Measurements from ENCODE around the gene CLCN7. TPM values are rescaled to one million over a fixed set of nuclear protein-coding genes. Genes with fewer than 3 reads are reported as not detected.

The CLCN7 gene
- total and polyA plus RNA-seq, 2 of the 4 experiments (the other 2 are of a cell fraction): 10.8 to 45.2 TPM

DNA sequence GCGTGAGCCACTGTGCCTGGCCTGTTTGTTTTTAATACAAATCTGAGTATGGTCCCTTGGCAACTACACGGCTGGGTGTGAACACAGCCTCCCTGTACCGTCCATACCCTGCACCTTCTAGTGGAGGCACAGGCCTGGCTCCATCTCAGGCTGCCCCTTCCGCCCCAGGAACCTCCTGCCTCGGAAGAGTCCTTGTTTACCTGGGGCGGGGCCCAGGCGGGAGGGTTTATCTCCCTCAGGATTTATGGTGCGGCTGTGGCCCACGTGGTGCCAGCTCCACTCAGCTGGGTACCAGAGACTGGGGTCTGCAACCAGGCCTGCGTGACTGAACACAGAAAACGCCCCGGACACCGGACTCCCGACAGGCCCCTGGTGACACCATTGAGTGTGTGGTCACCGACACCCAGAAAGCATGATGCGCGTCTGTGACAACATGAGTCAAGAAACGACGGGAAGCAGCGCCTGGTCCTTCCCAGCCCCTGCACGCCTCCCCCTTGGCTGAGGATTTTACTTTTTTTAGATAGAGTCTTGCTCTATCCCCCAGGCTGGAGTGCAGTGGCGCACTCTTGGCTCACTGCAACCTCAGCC lies 79.3 kb downstream of the CLCN7 start:
- no peaks in the 10 kb centered on the region for H3K27me3 ChIP-seq (ENCODE audit: control insufficient read depth, insufficient read depth, low read length)
- H3K14ac ChIP-seq (replicated peaks; ENCODE audit: low read depth, low read length): no peak overlapping the region
- intact Hi-C loops (cut with micrococcal nuclease) (no loop called here), in situ Hi-C loops (cut with MboI; ENCODE audit: low sequenced_read_pairs) (no loop called here), dilution Hi-C loops (cut with HindIII; ENCODE audit: low sequenced_read_pairs, unreplicated experiment) (no loop called here)
- TF ChIP-seq FOS (IDR thresholded peaks at IDR 0.05; ENCODE audit: low read depth, low read length): no peak
- no peak for TF ChIP-seq SMC3 (IDR thresholded peaks at IDR 0.05; ENCODE audit: low read depth, low read length)
- TF ChIP-seq BHLHE40 (IDR thresholded peaks at IDR 0.05; ENCODE audit: low read depth, low read length): no peak
- TF ChIP-seq RAD21 (IDR thresholded peaks at IDR 0.05; ENCODE audit: low read length): no peak
- TF ChIP-seq, protein P1, sequence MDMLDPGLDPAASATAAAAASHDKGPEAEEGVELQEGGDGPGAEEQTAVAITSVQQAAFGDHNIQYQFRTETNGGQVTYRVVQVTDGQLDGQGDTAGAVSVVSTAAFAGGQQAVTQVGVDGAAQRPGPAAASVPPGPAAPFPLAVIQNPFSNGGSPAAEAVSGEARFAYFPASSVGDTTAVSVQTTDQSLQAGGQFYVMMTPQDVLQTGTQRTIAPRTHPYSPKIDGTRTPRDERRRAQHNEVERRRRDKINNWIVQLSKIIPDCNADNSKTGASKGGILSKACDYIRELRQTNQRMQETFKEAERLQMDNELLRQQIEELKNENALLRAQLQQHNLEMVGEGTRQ (IDR thresholded peaks at IDR 0.05; ENCODE audit: low read depth, low read length): no peak
- no peak for TF ChIP-seq POLR2A (IDR thresholded peaks at IDR 0.05; ENCODE audit: low read depth, low read length)
- no peak for TF ChIP-seq NFE2L2 (IDR thresholded peaks at IDR 0.05; ENCODE audit: low read depth, low read length)
- no peak for TF ChIP-seq CEBPB (IDR thresholded peaks at IDR 0.05; ENCODE audit: low read depth, low read length)
- TF ChIP-seq MXI1 (IDR thresholded peaks at IDR 0.05; ENCODE audit: borderline replicate concordance, low read depth, low read length): no peak
- TF ChIP-seq ELK1 (IDR thresholded peaks at IDR 0.05; ENCODE audit: borderline replicate concordance, low read depth, low read length): no peak
- no peak for TF ChIP-seq CTCF (conservative IDR thresholded peaks at IDR 0.05; ENCODE audit: low read depth, low read length)
- TF ChIP-seq MAFK (IDR thresholded peaks at IDR 0.05; ENCODE audit: low read depth, low read length): no peak
- no peak for TF ChIP-seq MAZ (IDR thresholded peaks at IDR 0.05; ENCODE audit: borderline replicate concordance, low read depth, low read length)
- no peak for TF ChIP-seq RFX5 (IDR thresholded peaks at IDR 0.05; ENCODE audit: low read depth, low read length)
- no peak for TF ChIP-seq RCOR1 (IDR thresholded peaks at IDR 0.05; ENCODE audit: insufficient replicate concordance, low read length)
- no peak for TF ChIP-seq CHD1 (IDR thresholded peaks at IDR 0.05; ENCODE audit: low read depth, low read length)
- H3K9ac ChIP-seq (ENCODE audit: low read depth, low read length): no peak overlapping the region
- H3K36me3 ChIP-seq (ENCODE audit: control insufficient read depth, insufficient read depth, low read length): peaks cover 35% of the 10 kb centered on the region
- DNase-seq: no peak
- H2BK5ac ChIP-seq (ENCODE audit: low read depth, low read length, poor library complexity, severe bottlenecking): no peak overlapping the region
- no peaks in the 10 kb centered on the region for H3K4me1 ChIP-seq (ENCODE audit: control insufficient read depth, insufficient read depth, low read length)
- H3K27ac ChIP-seq (ENCODE audit: insufficient read depth, low read length): no peak overlapping the region
- CTCF ChIA-PET: no interaction called here
- H2BK120ac ChIP-seq (ENCODE audit: low read depth, low read length): no peak overlapping the region
- no peak overlapping the region for H4K5ac ChIP-seq (ENCODE audit: low read depth, low read length)
- no peak overlapping the region for H2AK9ac ChIP-seq (replicated peaks; ENCODE audit: low read depth, low read length, poor library complexity)
- no peak for ATAC-seq (ENCODE audit: low read depth)
- POLR2A ChIA-PET (ENCODE audit: unreplicated experiment): no interaction called here
- no peak overlapping the region for H2AFZ ChIP-seq (replicated peaks; ENCODE audit: low read length, poor library complexity)
- no peak overlapping the region for H4K91ac ChIP-seq (ENCODE audit: insufficient read depth, low read depth, low read length)
- no peaks in the 10 kb centered on the region for H4K20me1 ChIP-seq (ENCODE audit: insufficient read depth, low read length)
- no peak overlapping the region for H2AK5ac ChIP-seq (ENCODE audit: low read depth, low read length)
- 90% methylated on average over 5 of the region's 22 CpGs; no CpG with 5 or more reads in 1 of the 2 experiments for WGBS, 2 experiments (ENCODE audit: extremely low coverage in 2 of 2, insufficient read length in 1 of 2)
- no peak overlapping the region for H2BK20ac ChIP-seq (ENCODE audit: low read depth, low read length)
- H3K4me2 ChIP-seq (ENCODE audit: low read depth, low read length): no peak overlapping the region
- H3K9me1 ChIP-seq (ENCODE audit: insufficient read depth, low read length): no peaks in the 10 kb centered on the region
- no TSS peak for BruUV-seq (replicated peaks)
- no peak overlapping the region for H3K4me3 ChIP-seq (ENCODE audit: insufficient read depth, low read depth, low read length)
- no peak overlapping the region for H3K56ac ChIP-seq (ENCODE audit: extremely low read depth, insufficient read depth, low read length)
- H3K23ac ChIP-seq (ENCODE audit: low read depth, low read length): no peak overlapping the region
- H3K79me1 ChIP-seq (ENCODE audit: low read depth in 1 of 2, low read length in 2 of 2): no peaks in the 10 kb centered on the region
- no peak overlapping the region for H3K4ac ChIP-seq (ENCODE audit: low read depth, low read length)
- H4K8ac ChIP-seq (ENCODE audit: low read depth in 2 of 2, low read length in 2 of 2): no peak overlapping the region
- no peaks in the 10 kb centered on the region for H3K9me3 ChIP-seq (ENCODE audit: control insufficient read depth, insufficient read depth, low read length)
- H3K18ac ChIP-seq (ENCODE audit: low read depth, low read length): no peak overlapping the region
- H2BK15ac ChIP-seq (ENCODE audit: low read depth, low read length): no peak overlapping the region

Data from IMR-90 (cell line).